ENCODE measurements around the gene ZBTB7C.

DNA sequence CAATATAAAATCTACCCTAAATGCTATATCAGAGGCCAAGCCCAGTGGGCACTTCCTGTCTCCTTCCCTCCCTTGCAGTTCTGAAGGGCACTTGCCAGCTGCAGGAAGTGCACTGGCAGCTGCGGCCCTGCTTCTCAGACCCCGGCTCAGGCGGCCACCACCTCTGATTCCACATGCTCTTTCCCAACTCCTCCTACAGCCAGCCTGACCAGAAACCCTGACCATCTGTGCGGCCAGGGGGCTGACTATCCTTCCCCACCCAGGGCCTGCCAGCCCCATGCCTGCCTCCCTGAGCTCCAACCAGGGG is 88.6 kb downstream of the ZBTB7C start:
- TF ChIP-seq MEIS1 (CRISPR knock-in tag; IDR thresholded peaks at IDR 0.05; ENCODE audit: borderline replicate concordance) (no peak), ZNF274 (IDR thresholded peaks at IDR 0.05; ENCODE audit: low read length) (no peak), ZNF274 (tag by site-specific recombination; IDR thresholded peaks at IDR 0.05; ENCODE audit: borderline replicate concordance) (no peak), ZNF324 (tag by site-specific recombination; IDR thresholded peaks at IDR 0.05) (no peak), ZBTB7A (tag by site-specific recombination; IDR thresholded peaks at IDR 0.05; ENCODE audit: low read depth) (no peak)
- TF ChIP-seq, protein P1, sequence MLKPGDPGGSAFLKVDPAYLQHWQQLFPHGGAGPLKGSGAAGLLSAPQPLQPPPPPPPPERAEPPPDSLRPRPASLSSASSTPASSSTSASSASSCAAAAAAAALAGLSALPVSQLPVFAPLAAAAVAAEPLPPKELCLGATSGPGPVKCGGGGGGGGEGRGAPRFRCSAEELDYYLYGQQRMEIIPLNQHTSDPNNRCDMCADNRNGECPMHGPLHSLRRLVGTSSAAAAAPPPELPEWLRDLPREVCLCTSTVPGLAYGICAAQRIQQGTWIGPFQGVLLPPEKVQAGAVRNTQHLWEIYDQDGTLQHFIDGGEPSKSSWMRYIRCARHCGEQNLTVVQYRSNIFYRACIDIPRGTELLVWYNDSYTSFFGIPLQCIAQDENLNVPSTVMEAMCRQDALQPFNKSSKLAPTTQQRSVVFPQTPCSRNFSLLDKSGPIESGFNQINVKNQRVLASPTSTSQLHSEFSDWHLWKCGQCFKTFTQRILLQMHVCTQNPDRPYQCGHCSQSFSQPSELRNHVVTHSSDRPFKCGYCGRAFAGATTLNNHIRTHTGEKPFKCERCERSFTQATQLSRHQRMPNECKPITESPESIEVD (tag by site-specific recombination; IDR thresholded peaks at IDR 0.05): no peak
- TF ChIP-seq, protein P2, sequence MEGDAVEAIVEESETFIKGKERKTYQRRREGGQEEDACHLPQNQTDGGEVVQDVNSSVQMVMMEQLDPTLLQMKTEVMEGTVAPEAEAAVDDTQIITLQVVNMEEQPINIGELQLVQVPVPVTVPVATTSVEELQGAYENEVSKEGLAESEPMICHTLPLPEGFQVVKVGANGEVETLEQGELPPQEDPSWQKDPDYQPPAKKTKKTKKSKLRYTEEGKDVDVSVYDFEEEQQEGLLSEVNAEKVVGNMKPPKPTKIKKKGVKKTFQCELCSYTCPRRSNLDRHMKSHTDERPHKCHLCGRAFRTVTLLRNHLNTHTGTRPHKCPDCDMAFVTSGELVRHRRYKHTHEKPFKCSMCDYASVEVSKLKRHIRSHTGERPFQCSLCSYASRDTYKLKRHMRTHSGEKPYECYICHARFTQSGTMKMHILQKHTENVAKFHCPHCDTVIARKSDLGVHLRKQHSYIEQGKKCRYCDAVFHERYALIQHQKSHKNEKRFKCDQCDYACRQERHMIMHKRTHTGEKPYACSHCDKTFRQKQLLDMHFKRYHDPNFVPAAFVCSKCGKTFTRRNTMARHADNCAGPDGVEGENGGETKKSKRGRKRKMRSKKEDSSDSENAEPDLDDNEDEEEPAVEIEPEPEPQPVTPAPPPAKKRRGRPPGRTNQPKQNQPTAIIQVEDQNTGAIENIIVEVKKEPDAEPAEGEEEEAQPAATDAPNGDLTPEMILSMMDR (tag by site-specific recombination; IDR thresholded peaks at IDR 0.05): no peak
- TF ChIP-seq, protein P3, sequence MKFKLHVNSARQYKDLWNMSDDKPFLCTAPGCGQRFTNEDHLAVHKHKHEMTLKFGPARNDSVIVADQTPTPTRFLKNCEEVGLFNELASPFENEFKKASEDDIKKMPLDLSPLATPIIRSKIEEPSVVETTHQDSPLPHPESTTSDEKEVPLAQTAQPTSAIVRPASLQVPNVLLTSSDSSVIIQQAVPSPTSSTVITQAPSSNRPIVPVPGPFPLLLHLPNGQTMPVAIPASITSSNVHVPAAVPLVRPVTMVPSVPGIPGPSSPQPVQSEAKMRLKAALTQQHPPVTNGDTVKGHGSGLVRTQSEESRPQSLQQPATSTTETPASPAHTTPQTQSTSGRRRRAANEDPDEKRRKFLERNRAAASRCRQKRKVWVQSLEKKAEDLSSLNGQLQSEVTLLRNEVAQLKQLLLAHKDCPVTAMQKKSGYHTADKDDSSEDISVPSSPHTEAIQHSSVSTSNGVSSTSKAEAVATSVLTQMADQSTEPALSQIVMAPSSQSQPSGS (tag by site-specific recombination; IDR thresholded peaks at IDR 0.05; ENCODE audit: low read depth): no peak
